PFSK-1 (cell line): Measurements from ENCODE around the gene KLHL7.

ENCODE experiments used
- FOXP2 ChIP-seq: optimal IDR thresholded peaks from 2 replicates; pipeline ENCODE3; 2011; ENCODE audit warnings: borderline replicate concordance, control low read depth, inconsistent platforms; ENCODE audit not compliant: insufficient read depth; ENCODE audit errors: extremely low read length, extremely low read depth
- SIN3A ChIP-seq: IDR thresholded peaks from 2 replicates; pipeline ENCODE4 v1.6.1; 2012; ENCODE audit warnings: mild to moderate bottlenecking, low read length, moderate library complexity, borderline replicate concordance; ENCODE audit not compliant: insufficient read depth
- TAF1 ChIP-seq: IDR thresholded peaks from 2 replicates; pipeline ENCODE4 v1.6.1; 2012; ENCODE audit warnings: low read length, control low read depth, borderline replicate concordance; ENCODE audit not compliant: insufficient read depth
- TF ChIP-seq, protein P1 (sequence below), 2 experiments: IDR thresholded peaks; 2 replicates each; pipeline versions ENCODE4 v1.6.1 to v1.8.0; 2011 to 2012; ENCODE audit warnings: low read depth in 2 of 2, low read length in 2 of 2, control low read depth in 1 of 2, inconsistent platforms in 1 of 2, mild to moderate bottlenecking in 1 of 2, moderate library complexity in 1 of 2; ENCODE audit not compliant: insufficient read depth in 1 of 2

DNA sequence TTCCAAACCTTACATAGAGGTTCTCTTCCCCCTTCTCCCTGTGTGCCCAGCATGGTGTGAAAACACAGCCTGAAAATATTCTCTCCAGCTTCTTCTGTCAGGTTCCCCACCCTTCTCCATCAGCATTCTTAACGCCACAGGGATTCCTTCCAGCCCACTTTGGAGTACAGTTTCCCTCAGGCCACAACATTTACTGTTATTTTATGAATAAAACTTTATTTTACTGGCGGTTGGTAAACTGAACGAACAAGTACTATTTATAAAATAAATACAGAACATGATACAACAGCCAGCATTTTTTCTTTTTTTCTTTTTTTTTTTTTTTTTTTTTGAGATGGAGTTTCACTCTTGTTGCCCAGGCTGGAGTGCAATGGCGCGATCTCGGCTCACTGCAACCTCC, 109.4 kb downstream of the KLHL7 start:
- no peak for TF ChIP-seq TAF1
- TF ChIP-seq, protein P1, sequence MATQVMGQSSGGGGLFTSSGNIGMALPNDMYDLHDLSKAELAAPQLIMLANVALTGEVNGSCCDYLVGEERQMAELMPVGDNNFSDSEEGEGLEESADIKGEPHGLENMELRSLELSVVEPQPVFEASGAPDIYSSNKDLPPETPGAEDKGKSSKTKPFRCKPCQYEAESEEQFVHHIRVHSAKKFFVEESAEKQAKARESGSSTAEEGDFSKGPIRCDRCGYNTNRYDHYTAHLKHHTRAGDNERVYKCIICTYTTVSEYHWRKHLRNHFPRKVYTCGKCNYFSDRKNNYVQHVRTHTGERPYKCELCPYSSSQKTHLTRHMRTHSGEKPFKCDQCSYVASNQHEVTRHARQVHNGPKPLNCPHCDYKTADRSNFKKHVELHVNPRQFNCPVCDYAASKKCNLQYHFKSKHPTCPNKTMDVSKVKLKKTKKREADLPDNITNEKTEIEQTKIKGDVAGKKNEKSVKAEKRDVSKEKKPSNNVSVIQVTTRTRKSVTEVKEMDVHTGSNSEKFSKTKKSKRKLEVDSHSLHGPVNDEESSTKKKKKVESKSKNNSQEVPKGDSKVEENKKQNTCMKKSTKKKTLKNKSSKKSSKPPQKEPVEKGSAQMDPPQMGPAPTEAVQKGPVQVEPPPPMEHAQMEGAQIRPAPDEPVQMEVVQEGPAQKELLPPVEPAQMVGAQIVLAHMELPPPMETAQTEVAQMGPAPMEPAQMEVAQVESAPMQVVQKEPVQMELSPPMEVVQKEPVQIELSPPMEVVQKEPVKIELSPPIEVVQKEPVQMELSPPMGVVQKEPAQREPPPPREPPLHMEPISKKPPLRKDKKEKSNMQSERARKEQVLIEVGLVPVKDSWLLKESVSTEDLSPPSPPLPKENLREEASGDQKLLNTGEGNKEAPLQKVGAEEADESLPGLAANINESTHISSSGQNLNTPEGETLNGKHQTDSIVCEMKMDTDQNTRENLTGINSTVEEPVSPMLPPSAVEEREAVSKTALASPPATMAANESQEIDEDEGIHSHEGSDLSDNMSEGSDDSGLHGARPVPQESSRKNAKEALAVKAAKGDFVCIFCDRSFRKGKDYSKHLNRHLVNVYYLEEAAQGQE (IDR thresholded peaks at IDR 0.05; ENCODE audit: insufficient read depth in 1 of 2, low read depth in 2 of 2, low read length in 2 of 2) = no peak
- no peak for TF ChIP-seq FOXP2
- no peak for TF ChIP-seq SIN3A
